Thyroid gland (tissue), 4 donors: Measurements from ENCODE around the gene LHPP.

ENCODE experiments used
- POLR2A ChIP-seq, 2 donors: fragments of 450-650 bp; IDR thresholded peaks; one replicate each; pipeline ENCODE4 v1.6.1; 2017; ENCODE audit warnings: antibody characterized with exemption in 2 of 2, mild to moderate bottlenecking in 2 of 2, moderate library complexity in 1 of 2
- TF ChIP-seq, protein P1 (sequence below), 6 experiments: fragments of 200-600 bp in 3 of 6; fragments of 450-650 bp in 3 of 6; sonication (generic) in 3 of 6; IDR thresholded peaks; one replicate each; pipeline ENCODE4 v1.5.1; 2016 to 2019; ENCODE audit warnings: antibody characterized with exemption in 6 of 6, mild to moderate bottlenecking in 2 of 6, inconsistent platforms in 1 of 6, moderate library complexity in 1 of 6

DNA sequence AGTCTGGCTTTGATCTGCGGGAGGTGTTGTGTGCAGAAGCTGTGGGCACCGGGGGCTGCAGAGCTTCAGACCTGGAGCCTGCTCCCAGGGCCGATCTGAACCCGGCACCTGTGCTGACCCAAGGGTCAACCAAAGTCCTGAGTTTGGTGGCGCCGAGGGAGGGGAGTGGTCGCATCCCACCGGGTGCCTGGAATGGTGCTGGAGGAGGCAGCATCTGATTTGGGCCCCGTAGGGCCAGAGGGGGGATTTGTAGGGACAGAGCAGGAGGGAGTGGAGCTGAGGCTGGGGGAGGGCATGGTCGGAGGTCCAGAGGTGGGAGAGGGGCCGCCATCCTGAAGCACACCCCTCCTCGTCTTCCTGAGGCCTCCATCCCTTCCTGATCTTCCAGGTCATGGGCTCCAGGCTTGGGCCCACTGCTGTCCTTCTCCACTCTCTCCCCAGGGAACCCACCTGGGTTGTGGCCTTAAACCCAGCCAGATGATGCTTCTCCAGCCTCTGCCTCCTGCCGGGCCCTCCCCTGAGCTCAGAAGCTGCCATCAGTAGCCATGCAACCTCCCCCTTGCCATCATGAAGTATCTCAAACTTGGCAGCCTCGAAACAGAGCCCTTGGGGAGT is 112.9 kb downstream of the LHPP start:
- TF ChIP-seq POLR2A (IDR thresholded peaks at IDR 0.05) = no peak
- TF ChIP-seq, protein P1, sequence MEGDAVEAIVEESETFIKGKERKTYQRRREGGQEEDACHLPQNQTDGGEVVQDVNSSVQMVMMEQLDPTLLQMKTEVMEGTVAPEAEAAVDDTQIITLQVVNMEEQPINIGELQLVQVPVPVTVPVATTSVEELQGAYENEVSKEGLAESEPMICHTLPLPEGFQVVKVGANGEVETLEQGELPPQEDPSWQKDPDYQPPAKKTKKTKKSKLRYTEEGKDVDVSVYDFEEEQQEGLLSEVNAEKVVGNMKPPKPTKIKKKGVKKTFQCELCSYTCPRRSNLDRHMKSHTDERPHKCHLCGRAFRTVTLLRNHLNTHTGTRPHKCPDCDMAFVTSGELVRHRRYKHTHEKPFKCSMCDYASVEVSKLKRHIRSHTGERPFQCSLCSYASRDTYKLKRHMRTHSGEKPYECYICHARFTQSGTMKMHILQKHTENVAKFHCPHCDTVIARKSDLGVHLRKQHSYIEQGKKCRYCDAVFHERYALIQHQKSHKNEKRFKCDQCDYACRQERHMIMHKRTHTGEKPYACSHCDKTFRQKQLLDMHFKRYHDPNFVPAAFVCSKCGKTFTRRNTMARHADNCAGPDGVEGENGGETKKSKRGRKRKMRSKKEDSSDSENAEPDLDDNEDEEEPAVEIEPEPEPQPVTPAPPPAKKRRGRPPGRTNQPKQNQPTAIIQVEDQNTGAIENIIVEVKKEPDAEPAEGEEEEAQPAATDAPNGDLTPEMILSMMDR (IDR thresholded peaks at IDR 0.05) = no peak
